HEK293 (cell line): ENCODE results near the gene SLC22A14.

Experiments
- GLIS1 ChIP-seq: fragments of 450-650 bp; formaldehyde crosslinking; IDR thresholded peaks from 2 replicates; pipeline ENCODE4 v1.5.1; 2016; ENCODE audit warnings: missing biosample characterization, missing genetic modification characterization
- INSM2 ChIP-seq: fragments of 450-650 bp; formaldehyde crosslinking; IDR thresholded peaks from 2 replicates; pipeline ENCODE4 v1.5.1; 2016; ENCODE audit warnings: missing biosample characterization, missing genetic modification characterization
- OSR2 ChIP-seq: fragments of 450-650 bp; formaldehyde crosslinking; IDR thresholded peaks from 2 replicates; pipeline ENCODE4 v1.5.1; 2016; ENCODE audit warnings: missing biosample characterization, missing genetic modification characterization
- PRDM1 ChIP-seq: fragments of 450-650 bp; formaldehyde crosslinking; IDR thresholded peaks from 2 replicates; pipeline ENCODE4; 2016; ENCODE audit warnings: missing biosample characterization, missing genetic modification characterization
- REST ChIP-seq: fragments of 450-650 bp; formaldehyde crosslinking; IDR thresholded peaks from 2 replicates; pipeline ENCODE4 v1.5.1; 2016; ENCODE audit warnings: missing biosample characterization, missing genetic modification characterization
- SETDB1 ChIP-seq: IDR thresholded peaks from one replicate; pipeline ENCODE4 v1.6.1; 2017; ENCODE audit warnings: mild to moderate bottlenecking, low read length, moderate library complexity, mixed read lengths; ENCODE audit not compliant: insufficient read length
- WT1 ChIP-seq: fragments of 450-650 bp; formaldehyde crosslinking; IDR thresholded peaks from 2 replicates; pipeline ENCODE4 v1.5.1; 2016; ENCODE audit warnings: missing biosample characterization, missing genetic modification characterization
- ZFHX2 ChIP-seq: fragments of 450-650 bp; formaldehyde crosslinking; conservative IDR thresholded peaks from 2 replicates; pipeline ENCODE4 v1.5.1; 2016; ENCODE audit warnings: missing biosample characterization, missing genetic modification characterization
- ZNF121 ChIP-seq: fragments of 450-650 bp; formaldehyde crosslinking; IDR thresholded peaks from 2 replicates; pipeline ENCODE4 v1.5.1; 2016; ENCODE audit warnings: missing biosample characterization, missing genetic modification characterization
- ZNF223 ChIP-seq: fragments of 450-650 bp; formaldehyde crosslinking; IDR thresholded peaks from 2 replicates; pipeline ENCODE4 v1.5.1; 2016; ENCODE audit warnings: missing biosample characterization, missing genetic modification characterization
- ZNF366 ChIP-seq: fragments of 450-650 bp; formaldehyde crosslinking; conservative IDR thresholded peaks from 2 replicates; pipeline ENCODE4 v1.5.1; 2016; ENCODE audit warnings: missing biosample characterization, missing genetic modification characterization
- ZNF510 ChIP-seq: fragments of 450-650 bp; formaldehyde crosslinking; IDR thresholded peaks from 2 replicates; pipeline ENCODE4 v1.5.1; 2018; ENCODE audit warnings: mild to moderate bottlenecking, missing genetic modification characterization, missing biosample characterization; ENCODE audit not compliant: insufficient replicate concordance
- ZNF626 ChIP-seq: fragments of 450-650 bp; sonication (Bioruptor Pico); formaldehyde crosslinking; IDR thresholded peaks from 2 replicates; pipeline ENCODE4 v1.5.1; 2018; ENCODE audit warnings: missing biosample characterization, missing genetic modification characterization, inconsistent platforms
- ZNF692 ChIP-seq: fragments of 450-650 bp; formaldehyde crosslinking; IDR thresholded peaks from 2 replicates; pipeline ENCODE4 v1.5.1; 2016; ENCODE audit warnings: missing biosample characterization, missing genetic modification characterization
- ZNF776 ChIP-seq: fragments of 450-650 bp; formaldehyde crosslinking; IDR thresholded peaks from 2 replicates; pipeline ENCODE4 v1.5.0; 2017; ENCODE audit warnings: missing biosample characterization, missing genetic modification characterization, borderline replicate concordance
- ZNF792 ChIP-seq: fragments of 450-650 bp; formaldehyde crosslinking; IDR thresholded peaks from 2 replicates; pipeline ENCODE4 v1.5.1; 2016; ENCODE audit warnings: missing biosample characterization, missing genetic modification characterization
- TF ChIP-seq, protein P1 (sequence below): fragments of 450-650 bp; formaldehyde crosslinking; conservative IDR thresholded peaks from 2 replicates; pipeline ENCODE4 v1.5.1; 2016; ENCODE audit warnings: low read depth, missing biosample characterization, missing genetic modification characterization
- TF ChIP-seq, protein P2 (sequence below): fragments of 450-650 bp; formaldehyde crosslinking; IDR thresholded peaks from 2 replicates; pipeline ENCODE4 v1.5.1; 2016; ENCODE audit warnings: missing biosample characterization, missing genetic modification characterization
- TF ChIP-seq, protein P3 (sequence below): fragments of 450-650 bp; formaldehyde crosslinking; IDR thresholded peaks from 2 replicates; pipeline ENCODE4 v1.5.1; 2016; ENCODE audit warnings: missing biosample characterization, missing genetic modification characterization
- TF ChIP-seq, protein P4 (sequence below): fragments of 450-650 bp; formaldehyde crosslinking; IDR thresholded peaks from 2 replicates; pipeline ENCODE4 v1.5.1; 2017; ENCODE audit warnings: missing biosample characterization, mild to moderate bottlenecking, missing genetic modification characterization, moderate library complexity

SLC22A14 gene

DNA sequence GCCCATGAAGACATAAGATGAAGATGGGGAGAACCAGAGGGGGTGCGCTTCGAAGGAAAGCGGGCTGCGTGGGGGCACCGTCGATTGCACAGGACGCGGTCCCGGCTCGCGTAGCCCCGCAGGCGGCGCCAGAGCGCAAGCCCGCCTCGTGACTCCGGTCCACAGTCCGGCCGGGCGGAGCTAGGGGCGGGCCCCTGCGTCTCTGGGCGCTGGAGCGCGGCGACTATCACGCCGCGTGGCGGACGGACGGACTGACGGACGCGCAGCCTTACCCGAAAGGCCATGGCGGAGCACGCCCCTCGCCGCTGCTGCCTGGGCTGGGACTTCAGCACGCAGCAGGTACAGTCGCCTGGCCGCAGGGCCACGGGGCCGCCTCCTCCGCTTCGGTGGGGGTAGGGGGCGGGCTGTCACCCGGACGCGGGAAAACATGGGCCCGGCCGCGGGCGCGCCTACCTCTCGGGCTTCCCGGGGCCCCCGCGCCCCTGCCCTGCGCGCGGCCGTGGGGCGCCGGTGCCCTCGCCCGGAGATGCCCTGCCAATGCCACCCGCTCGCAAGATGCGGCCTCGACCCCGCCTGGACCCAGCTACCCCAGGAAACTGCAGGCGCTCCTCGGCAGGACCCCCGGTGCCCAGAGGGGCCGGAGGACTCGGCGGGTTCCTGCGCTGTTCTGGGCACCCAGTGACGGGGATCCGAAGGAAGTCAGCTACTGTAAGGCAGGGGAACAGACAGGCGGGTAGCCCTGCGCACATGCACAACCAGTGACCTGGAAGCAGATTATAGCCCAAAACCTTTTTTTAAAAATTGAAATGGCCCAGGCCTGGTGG, 64.7 kb downstream of the SLC22A14 start, which contains the start of gene XYLB (continued):
- TF ChIP-seq, protein P1, sequence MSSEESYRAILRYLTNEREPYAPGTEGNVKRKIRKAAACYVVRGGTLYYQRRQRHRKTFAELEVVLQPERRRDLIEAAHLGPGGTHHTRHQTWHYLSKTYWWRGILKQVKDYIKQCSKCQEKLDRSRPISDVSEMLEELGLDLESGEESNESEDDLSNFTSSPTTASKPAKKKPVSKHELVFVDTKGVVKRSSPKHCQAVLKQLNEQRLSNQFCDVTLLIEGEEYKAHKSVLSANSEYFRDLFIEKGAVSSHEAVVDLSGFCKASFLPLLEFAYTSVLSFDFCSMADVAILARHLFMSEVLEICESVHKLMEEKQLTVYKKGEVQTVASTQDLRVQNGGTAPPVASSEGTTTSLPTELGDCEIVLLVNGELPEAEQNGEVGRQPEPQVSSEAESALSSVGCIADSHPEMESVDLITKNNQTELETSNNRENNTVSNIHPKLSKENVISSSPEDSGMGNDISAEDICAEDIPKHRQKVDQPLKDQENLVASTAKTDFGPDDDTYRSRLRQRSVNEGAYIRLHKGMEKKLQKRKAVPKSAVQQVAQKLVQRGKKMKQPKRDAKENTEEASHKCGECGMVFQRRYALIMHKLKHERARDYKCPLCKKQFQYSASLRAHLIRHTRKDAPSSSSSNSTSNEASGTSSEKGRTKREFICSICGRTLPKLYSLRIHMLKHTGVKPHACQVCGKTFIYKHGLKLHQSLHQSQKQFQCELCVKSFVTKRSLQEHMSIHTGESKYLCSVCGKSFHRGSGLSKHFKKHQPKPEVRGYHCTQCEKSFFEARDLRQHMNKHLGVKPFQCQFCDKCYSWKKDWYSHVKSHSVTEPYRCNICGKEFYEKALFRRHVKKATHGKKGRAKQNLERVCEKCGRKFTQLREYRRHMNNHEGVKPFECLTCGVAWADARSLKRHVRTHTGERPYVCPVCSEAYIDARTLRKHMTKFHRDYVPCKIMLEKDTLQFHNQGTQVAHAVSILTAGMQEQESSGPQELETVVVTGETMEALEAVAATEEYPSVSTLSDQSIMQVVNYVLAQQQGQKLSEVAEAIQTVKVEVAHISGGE (tag by site-specific recombination), result peak; percentile 78
- no peak for TF ChIP-seq INSM2 (tag by site-specific recombination)
- TF ChIP-seq ZNF223 (tag by site-specific recombination), result no peak
- TF ChIP-seq WT1, result peak; percentile 16; the same call in 1 of the 2 replicates
- peak; percentile 51; the same call in 1 of the 2 replicates for TF ChIP-seq GLIS1 (tag by site-specific recombination)
- TF ChIP-seq OSR2 (tag by site-specific recombination), result no peak
- TF ChIP-seq, protein P2, sequence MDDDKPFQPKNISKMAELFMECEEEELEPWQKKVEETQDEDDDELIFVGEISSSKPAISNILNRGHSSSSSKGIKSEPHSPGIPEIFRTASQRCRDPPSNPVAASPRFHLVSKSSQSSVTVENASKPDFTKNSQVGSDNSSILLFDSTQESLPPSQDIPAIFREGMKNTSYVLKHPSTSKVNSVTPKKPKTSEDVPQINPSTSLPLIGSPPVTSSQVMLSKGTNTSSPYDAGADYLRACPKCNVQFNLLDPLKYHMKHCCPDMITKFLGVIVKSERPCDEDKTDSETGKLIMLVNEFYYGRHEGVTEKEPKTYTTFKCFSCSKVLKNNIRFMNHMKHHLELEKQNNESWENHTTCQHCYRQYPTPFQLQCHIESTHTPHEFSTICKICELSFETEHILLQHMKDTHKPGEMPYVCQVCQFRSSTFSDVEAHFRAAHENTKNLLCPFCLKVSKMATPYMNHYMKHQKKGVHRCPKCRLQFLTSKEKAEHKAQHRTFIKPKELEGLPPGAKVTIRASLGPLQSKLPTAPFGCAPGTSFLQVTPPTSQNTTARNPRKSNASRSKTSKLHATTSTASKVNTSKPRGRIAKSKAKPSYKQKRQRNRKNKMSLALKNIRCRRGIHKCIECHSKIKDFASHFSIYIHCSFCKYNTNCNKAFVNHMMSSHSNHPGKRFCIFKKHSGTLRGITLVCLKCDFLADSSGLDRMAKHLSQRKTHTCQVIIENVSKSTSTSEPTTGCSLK (tag by site-specific recombination), result no peak
- TF ChIP-seq ZNF692 (tag by site-specific recombination), result peak; percentile 79
- TF ChIP-seq ZNF626, result no peak
- no peak for TF ChIP-seq PRDM1 (tag by site-specific recombination)
- TF ChIP-seq ZNF366 (tag by site-specific recombination), result no peak
- no peak for TF ChIP-seq ZNF792 (tag by site-specific recombination)
- TF ChIP-seq REST (tag by site-specific recombination), result no peak
- TF ChIP-seq, protein P3, sequence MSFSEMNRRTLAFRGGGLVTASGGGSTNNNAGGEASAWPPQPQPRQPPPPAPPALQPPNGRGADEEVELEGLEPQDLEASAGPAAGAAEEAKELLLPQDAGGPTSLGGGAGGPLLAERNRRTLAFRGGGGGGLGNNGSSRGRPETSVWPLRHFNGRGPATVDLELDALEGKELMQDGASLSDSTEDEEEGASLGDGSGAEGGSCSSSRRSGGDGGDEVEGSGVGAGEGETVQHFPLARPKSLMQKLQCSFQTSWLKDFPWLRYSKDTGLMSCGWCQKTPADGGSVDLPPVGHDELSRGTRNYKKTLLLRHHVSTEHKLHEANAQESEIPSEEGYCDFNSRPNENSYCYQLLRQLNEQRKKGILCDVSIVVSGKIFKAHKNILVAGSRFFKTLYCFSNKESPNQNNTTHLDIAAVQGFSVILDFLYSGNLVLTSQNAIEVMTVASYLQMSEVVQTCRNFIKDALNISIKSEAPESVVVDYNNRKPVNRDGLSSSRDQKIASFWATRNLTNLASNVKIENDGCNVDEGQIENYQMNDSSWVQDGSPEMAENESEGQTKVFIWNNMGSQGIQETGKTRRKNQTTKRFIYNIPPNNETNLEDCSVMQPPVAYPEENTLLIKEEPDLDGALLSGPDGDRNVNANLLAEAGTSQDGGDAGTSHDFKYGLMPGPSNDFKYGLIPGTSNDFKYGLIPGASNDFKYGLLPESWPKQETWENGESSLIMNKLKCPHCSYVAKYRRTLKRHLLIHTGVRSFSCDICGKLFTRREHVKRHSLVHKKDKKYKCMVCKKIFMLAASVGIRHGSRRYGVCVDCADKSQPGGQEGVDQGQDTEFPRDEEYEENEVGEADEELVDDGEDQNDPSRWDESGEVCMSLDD (tag by site-specific recombination), result peak; percentile 65; the same call in 1 of the 2 replicates
- peak; percentile 45 for TF ChIP-seq ZFHX2
- TF ChIP-seq, protein P4, sequence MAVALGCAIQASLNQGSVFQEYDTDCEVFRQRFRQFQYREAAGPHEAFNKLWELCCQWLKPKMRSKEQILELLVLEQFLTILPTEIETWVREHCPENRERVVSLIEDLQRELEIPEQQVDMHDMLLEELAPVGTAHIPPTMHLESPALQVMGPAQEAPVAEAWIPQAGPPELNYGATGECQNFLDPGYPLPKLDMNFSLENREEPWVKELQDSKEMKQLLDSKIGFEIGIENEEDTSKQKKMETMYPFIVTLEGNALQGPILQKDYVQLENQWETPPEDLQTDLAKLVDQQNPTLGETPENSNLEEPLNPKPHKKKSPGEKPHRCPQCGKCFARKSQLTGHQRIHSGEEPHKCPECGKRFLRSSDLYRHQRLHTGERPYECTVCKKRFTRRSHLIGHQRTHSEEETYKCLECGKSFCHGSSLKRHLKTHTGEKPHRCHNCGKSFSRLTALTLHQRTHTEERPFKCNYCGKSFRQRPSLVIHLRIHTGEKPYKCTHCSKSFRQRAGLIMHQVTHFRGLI (tag by site-specific recombination), result peak; percentile 43; the same call in 1 of the 2 replicates
- TF ChIP-seq SETDB1, result no peak
- no peak for TF ChIP-seq ZNF776 (tag by site-specific recombination)
- no peak for TF ChIP-seq ZNF121 (tag by site-specific recombination)
- no peak for TF ChIP-seq ZNF510
